GM21423 (cell line): ENCODE data around the gene AKAP13.

Experiments
- ATAC-seq: cut with Tn5 transposase; IDR thresholded peaks from one replicate; pipeline ENCODE4 v1.9.1; 2021; ENCODE audit warnings: mild to moderate bottlenecking, moderate library complexity; ENCODE audit not compliant: unreplicated experiment

Gene AKAP13

DNA sequence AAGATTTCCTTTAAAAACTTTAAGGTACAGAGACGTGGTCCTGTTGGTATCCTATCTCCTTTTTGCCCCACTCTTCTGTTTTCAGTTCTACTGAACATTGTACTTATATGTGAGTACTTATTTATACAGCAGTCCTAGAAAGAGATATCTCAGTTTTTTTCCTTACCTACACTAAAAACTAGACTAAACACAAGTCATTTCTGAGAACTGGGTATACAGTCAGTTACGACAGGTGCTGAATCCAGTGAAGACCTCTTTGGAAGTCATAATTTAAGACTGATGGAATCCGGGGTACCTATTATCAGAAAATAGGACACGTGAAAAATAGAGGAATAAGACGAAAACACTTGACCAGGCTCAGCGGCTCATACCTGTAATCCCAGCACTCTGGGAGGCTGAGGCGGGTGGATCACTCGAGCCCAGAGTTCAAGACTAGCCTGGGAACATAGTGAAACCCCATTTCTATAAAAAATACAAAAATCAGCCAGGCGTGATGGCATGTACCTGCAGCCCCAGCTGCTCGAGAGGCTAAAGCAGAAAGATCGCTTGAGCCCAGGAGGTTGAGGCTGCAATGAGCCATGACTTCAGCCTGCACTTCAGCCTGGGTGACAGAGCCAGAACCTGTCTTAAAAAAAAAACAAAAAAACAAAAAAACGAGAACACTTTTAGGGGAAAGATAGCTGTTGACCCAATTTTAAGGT lies 338.0 kb downstream of the AKAP13 start:
- ATAC-seq: peak; percentile 49

DNA sequence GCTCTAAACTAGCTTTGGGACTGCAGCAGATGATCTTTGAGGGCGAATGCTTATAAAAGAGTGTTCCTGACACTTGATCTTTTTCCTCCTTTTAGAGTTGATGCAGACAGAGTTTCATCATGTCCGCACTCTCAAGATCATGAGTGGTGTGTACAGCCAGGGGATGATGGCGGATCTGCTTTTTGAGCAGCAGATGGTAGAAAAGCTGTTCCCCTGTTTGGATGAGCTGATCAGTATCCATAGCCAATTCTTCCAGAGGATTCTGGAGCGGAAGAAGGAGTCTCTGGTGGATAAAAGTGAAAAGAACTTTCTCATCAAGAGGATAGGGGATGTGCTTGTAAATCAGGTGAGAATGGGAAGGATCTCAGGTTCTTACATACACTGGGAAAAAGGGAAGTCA lies 338.6 kb downstream of the AKAP13 start:
- no peak for ATAC-seq

DNA sequence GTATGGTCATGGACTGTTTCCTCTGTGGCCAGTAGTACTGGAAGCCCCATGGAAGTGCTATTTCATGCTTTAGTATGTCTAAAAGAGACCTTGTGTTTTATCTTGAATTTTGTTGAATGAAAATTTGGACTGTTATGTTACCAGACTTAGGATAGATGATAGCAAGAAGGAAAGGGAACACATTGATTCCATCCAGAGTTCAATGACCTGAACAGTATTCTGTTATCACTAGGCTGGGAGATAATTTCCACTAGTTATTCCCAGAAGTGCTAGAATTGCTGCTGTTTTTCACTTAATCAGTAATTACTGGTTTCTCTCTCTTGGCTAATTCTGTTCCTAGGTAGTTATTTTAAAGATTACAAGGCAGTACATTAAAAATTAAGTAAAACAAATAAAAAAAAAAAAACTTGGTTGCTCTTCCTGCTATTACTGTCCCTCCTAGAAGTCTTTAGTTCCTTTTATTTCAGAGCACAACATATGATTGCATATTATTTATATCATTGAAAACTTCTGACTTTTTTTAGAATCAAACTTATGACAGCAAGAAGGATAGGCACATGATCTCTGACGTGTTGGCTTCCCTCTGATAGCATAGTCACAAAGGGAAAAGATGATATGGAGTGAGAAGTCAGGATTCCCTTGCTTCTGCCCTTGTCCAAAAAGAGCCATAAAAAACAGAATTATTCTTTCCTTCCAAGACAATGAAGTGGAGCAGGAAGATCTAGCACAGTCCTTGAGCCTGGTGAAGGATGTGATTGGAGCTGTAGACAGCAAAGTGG lies 342.2 kb downstream of the AKAP13 start:
- no peak for ATAC-seq

DNA sequence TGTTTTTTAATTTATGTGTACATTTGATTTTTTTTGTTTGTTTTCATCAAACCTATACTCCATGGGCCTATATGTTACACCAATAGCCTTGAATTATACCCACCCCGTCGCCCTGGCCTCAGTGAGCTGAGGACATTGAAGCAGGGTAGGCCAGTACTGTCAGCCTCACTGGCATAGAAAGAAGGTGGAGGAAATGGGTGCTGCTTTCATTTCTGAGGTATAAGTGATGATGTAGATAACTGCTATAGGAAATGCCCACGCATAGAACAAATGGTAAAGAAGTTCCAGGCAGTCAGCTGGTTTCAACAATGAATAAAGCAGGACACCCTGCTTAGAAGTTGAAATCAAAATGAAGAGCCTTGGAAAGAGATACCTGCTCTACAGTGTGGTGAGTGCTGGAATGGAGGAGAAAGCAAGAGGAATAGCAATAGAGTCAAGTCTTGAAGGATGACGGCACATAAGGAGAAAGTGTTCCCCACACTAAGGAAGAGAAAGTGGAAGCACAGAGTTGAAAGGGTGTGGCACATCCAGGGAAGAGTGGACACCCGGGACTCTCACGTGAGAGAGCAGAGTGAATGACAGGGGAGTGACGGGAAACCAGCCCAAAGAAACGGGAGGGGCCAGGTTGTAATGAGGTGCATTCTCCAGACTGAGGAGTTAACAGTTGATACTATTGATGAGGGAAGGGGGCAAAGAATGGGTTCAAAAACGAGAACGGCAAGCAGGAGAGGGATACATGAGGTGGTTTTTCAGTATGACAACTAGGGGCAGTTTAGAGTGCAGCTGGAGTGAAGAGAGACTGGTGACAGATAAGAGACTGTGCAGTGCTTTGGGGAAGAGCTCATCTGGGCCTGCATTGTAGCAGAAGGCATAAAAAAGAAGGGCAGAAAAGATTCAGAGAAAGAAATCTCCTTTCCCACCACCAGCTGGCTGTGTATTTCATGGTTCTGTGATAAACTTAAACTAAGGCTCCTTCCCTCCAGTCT lies 343.9 kb downstream of the AKAP13 start:
- ATAC-seq: no peak

DNA sequence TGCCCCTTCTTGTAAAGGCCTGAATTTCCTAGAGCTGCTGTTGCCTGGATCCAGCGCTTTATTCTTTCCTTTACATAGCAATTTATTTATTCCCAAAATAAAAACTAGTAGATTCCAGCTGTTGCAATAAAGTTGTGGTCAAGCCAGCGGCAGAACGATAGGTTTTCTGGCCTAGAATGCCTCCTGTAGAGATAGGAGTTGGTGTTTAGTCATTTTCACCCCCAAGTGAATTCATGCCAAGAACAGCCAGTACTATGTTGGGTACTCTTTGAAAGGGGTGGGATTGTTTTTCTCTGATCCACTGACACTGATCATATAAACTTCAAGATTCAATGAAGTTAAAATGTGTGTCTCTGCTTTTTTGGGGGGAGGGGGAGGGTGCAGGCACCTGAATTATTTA lies 344.6 kb downstream of the AKAP13 start:
- no peak for ATAC-seq

DNA sequence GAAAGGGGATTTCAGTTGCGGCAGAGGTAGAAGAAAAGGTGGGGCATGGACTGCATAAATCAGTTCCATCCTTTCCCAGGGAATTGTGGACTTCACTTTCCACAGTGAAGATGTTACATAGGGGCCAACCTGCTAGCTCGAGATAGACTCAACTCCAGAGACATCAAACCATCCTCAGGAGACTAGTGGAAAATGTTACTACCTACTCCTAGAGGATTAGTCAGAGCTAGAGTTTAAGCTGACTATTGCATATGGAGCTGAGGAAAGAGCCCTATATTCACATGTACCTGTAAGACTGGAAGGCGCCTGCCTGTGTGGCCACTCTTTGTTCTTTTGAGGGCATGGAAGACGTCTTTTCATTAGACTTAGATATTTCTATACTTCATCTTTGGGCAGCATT lies 345.2 kb downstream of the AKAP13 start:
- ATAC-seq: no peak

DNA sequence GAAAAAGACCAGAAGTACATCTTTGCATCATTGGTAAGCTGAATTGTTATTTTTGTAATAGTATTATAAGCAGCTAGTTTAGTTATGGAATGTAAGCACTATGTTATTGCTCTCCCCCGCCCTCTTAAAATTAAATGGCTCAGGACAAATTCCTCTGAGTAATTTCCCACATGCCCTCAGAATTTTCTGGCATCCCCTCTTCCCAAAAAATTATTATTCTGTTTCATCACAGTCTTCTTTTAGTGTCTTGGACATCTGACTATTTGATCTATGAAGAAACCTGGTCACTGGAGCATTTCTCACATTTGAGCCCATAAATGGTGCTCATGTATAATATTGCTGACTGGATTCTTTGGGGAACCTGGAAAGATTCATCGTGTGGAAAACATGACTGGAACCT lies 346.1 kb downstream of the AKAP13 start:
- ATAC-seq: no peak

DNA sequence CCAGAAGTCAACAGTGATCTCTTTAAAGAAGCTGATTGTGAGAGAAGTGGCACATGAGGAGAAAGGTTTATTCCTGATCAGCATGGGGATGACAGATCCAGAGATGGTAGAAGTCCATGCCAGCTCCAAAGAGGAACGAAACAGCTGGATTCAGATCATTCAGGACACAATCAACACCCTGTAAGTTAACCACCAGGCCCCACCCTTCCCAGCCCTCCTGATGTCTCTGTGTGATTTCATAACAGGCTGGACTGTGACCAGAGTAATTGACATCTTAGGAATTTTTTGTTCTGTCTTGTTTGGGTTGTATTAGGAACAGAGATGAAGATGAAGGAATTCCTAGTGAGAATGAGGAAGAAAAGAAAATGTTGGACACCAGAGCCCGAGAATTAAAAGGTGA lies 346.7 kb downstream of the AKAP13 start:
- ATAC-seq: no peak

DNA sequence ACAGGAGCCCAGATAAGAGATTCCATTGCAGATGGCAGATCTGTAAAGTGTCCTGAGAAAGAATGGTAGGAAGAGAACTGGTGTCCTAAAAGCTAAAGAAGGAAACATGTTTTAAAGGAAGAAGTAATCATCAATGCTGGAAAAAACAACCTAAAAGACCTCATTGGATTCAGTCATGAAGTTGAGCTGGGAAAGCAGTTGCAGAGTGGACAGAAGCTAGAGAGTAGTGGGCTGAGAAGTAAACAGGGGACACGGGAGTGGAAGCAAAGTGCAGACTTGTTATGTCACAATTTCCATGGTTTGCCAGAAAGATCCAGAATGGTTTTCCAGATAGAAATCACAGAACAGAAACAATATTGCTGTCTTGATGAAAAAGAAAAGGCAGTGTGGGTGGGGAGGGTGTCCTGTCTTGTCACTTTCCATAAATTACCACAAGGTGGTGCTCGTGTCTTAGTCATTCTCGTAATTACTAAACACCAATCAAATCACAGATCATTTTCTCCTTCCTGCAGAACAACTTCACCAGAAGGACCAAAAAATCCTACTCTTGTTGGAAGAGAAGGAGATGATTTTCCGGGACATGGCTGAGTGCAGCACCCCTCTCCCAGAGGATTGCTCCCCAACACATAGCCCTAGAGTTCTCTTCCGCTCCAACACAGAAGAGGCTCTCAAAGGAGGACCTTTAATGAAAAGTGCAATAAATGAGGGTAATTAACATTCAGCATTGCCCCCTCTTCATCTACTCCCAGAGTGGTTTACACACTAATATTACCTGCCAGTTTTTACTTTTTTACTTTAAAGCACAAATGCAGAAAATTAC lies 349.8 kb downstream of the AKAP13 start:
- ATAC-seq: peak; percentile 65

DNA sequence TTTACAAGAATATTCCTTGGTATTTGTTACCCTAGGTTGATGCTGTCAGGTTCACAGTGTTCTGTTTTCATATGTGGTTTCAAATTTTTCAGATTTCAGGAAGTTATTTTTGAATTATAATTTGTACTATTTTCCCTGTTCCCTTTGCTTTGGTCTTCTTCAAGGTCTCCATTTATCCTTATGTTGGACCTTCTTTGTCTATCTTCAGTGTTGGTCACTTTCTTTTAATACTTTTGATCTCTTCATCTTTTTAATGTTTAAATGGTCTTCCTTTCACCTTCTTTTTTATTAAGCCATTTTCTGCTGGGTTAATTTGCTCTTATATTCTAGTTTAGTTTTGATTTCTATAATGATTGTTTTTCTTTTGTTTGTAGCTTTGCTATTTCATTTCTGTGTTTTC lies 353.0 kb downstream of the AKAP13 start:
- ATAC-seq: no peak

DNA sequence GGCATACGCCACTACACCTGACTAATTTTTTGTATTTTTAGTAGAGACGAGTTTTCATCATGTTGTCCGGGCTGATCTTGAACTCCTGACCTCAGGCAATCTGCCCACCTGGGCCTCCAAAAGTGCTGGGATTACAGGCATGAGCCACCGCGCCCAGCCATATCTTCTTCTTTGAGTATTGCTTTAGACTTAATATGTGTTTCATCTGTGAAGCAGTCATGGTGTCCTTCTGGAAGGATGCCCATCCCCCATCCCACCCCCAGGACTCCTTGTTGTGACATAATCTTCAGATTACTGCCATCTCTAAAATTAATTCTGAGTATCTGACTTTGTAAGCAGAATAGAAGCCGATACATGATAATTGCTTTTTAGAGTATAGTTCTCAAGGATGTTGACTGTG lies 356.7 kb downstream of the AKAP13 start:
- ATAC-seq: no peak

DNA sequence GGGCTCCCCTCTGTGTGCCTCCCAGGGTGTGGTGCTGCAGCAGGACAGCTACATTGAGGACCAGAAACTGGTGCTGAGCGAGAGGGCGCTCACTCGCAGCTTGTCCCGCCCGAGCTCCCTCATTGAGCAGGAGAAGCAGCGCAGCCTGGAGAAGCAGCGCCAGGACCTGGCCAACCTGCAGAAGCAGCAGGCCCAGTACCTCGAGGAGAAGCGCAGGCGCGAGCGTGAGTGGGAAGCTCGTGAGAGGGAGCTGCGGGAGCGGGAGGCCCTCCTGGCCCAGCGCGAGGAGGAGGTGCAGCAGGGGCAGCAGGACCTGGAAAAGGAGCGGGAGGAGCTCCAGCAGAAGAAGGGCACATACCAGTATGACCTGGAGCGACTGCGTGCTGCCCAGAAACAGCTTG lies 360.6 kb downstream of the AKAP13 start:
- no peak for ATAC-seq

DNA sequence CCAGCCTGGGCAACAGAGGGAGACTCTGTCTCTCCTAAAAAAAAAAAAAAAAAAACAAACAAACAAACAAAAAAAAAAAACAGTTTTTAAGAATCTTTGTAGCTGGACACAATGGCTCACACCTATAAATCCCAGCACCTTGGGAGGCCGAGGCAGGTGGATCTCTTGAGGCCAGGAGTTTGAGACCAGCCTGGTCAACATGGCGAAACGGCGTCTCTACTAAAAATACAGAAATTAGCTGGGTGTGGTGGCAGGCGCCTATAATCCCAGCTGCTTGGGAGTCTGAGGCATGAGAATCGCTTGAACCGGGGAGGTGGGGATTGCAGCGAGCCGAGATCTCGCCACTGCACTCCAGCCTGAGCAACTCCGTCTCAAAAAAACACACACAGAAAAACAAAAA lies 361.3 kb downstream of the AKAP13 start:
- no peak for ATAC-seq

DNA sequence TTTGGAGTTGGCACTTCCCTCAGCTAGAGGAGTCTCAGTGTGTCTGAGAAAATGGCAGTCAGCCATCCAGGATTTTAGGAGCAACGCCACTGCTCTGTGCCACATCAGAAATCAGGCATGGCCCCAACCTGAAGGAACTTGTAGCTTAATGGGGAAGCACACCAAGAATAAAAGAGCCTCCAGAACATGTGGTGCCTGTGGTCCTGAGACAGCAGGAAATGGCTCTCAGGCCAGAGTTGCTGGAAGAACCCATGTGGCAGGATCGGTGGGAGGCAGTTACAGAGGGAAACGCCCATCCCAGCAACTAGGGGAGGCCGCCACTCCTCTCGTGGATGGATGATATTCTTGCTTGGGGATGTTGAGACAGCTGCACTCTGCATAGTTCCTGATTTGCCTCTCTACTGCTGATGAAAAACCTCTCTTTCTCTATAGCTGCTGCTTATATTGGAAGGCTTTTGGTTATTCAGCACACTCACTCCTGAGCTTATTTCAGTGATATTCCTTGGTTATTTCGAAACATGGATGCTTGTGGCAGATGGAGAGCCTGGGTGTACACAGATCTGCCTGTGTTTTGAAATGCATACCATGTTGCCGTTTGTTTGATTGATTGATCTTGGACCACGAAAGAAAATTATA lies 361.9 kb downstream of the AKAP13 start:
- no peak for ATAC-seq

DNA sequence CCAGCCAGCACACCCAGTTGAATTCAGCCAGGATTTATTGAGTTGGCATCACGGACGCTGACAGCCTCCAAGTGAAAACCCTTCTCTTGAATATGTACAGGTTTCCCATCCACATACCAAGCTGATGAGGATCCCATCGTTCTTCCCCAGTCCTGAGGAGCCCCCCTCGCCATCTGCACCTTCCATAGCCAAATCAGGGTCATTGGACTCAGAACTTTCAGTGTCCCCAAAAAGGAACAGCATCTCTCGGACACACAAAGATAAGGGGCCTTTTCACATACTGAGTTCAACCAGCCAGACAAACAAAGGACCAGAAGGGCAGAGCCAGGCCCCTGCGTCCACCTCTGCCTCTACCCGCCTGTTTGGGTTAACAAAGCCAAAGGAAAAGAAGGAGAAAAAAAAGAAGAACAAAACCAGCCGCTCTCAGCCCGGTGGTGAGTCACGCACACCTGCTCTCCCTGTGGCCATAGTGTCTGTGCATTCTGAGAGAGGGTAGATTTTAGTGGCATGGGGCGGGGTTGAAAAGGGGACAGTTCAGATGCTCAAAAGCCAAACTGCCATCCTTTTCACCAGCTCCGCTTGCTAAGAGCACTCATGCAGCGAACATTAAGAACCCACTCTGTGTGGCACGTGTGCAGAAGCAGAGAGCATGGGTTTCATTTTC lies 363.1 kb downstream of the AKAP13 start:
- no peak for ATAC-seq

DNA sequence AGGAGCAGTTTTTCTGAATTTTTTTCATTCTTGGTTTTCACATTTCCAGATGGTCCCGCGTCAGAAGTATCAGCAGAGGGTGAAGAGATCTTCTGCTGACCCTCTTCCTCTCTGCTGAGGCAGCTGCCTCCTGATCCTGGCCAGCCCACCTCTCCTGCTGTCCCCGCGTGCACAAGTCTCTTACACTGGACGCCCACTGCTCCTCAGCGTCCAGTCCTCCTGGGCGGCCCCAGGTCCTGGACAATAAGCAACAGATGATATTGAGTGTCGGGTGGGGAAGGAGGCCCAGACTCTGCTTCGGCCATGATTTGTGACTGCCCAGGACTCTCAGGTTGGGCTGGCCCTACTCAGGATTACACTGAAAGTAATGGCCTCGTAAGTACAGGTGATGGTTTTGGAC lies 364.2 kb downstream of the AKAP13 start:
- no peak for ATAC-seq

DNA sequence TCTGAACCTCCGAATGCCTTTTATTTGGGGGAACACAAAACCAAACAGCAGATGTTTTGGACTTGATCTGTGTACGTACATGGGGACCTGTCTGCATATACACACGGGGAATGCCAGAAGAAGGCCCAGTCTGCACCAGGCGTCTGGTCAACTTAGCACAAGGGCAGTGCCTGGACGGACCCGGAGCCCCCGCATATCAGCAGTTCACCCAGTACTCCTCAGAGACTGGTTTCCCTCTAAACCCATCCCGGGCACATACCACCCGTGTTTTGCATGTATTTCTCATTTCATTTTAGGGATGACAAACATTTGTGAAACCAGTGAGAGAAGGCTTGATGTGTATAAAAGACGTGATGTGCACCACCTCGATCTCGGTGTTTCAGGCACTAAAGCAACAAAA lies 364.6 kb downstream of the AKAP13 start:
- ATAC-seq: no peak

DNA sequence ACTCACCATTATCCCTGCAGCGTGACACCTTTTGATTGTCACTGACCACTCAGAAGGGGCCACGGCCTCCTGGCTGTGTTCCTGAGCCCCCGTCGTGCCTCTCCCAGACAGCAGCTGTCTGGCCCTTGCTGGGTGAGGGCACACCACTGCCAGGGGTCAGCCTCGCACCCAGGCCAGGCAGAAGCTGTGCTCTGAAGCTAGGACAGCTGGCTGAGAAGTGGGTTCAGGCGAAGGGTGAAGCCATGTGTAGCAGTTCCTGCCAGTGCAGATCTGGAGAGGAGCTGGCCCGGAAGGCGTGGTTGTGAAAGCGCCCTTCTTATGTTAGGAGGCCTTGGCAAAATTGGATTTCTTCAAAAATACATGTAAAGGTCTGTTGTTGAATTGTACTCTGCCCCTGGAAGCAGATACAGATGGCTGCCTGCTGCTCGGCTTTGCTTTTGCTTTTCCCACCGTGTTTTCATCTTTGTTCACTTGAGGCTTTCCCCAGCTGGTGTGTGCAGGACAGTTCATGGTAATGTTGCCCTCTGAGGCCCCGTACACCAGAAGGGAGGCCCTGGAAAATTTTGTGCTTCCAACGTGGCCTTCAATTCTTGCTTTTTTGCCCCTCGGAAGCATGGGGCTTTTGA lies 365.2 kb downstream of the AKAP13 start:
- no peak for ATAC-seq

DNA sequence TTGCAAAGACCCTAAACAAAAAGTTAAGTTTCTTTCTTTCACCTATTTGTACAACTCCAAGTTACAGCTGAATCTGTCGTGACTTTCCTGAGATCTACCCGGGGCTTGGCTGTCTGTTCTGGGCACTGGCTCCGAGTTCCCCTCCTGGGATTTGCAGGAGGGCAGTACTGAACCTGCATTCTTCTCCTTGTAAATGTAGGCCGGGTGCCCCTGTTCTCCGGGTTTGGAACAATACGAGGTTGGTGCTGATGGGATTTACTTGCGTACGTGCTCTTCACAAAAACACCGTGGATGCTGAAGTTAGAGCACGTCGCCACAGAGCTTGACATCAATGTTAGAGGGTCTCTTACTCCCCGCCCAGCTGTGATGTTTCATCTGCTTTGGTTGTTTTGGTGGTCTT lies 366.2 kb downstream of the AKAP13 start:
- ATAC-seq: no peak
